Measurements from ENCODE around the gene KCNH8.

KCNH8 gene

GRCh38 chr3:19342389-19342788, 194.1 kb downstream of the KCNH8 start:
- Histone ChIP-seq H2BK5ac (ENCODE audit: low read length) (no peak overlapping the region), H3K27ac (replicated peaks; ENCODE audit: low read length) (no peak overlapping the region), H3K4me1 (ENCODE audit: control insufficient read depth in 2 of 2, insufficient read depth in 1 of 2, low read depth in 1 of 2, low read length in 2 of 2) (no peaks in the 10 kb centered on the region), H2AK5ac (ENCODE audit: low read depth, low read length) (no peak overlapping the region), H2BK15ac (ENCODE audit: low read length) (no peak overlapping the region), H4K91ac (ENCODE audit: low read depth, low read length, poor library complexity) (no peak overlapping the region), H3K18ac (ENCODE audit: low read length) (no peak overlapping the region), H3K4me2 (ENCODE audit: insufficient read depth, low read length, poor library complexity, severe bottlenecking) (no peak overlapping the region), H3K9ac (ENCODE audit: low read depth, low read length, poor library complexity) (no peak overlapping the region), H2AFZ (ENCODE audit: low read length) (no peak overlapping the region), H2BK120ac (ENCODE audit: low read depth, low read length) (no peak overlapping the region), H3K14ac (ENCODE audit: low read length) (no peak overlapping the region), H3K79me1 (ENCODE audit: low read depth, low read length) (no peaks in the 10 kb centered on the region), H4K8ac (ENCODE audit: low read depth, low read length) (no peak overlapping the region), H3K23ac (ENCODE audit: low read depth, low read length, poor library complexity) (no peak overlapping the region), H3K36me3 (replicated peaks in 1 of 2; ENCODE audit: control insufficient read depth in 2 of 2, insufficient read depth in 2 of 2, low read length in 2 of 2) (no peaks in the 10 kb centered on the region), H3K9me3 (replicated peaks in 1 of 2; ENCODE audit: control insufficient read depth in 2 of 2, insufficient read depth in 1 of 2, low read depth in 1 of 2, low read length in 2 of 2) (no peaks in the 10 kb centered on the region), H3K27me3 (ENCODE audit: control insufficient read depth in 3 of 3, insufficient read depth in 3 of 3, low read depth in 1 of 3, low read length in 3 of 3) (no peaks in the 10 kb centered on the region), H2BK12ac (ENCODE audit: low read length) (no peak overlapping the region), H3K4me3 (ENCODE audit: low read length in 2 of 2) (no peak overlapping the region), H3K4ac (ENCODE audit: low read length) (no peak overlapping the region)
- DNase-seq (ENCODE audit: low spot score), result no peak
- no CpG with 5 or more reads among the region's 5 CpGs for WGBS, 2 donors (ENCODE audit: extremely low coverage in 2 of 2, insufficient read length in 2 of 2, insufficient replicate concordance in 1 of 2)

DNA sequence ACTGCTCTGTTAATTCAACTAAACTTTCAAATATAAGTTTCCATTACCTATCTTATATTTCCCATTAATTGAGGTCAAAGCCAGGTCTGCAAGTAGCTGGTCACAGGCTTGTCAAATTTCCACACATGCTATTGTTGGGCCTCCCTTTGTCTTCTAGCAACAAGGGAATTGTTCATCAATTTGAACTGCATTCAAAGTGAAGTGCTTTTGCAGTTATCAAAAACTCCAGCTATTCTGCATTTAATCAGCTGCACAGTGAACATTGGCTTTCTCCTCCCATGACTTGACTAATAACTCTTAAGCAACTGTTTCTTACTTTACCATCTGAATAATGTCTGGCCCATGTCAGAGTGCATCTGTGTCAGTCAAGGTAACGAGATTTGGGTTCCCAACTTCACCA, 198.4 kb downstream of the KCNH8 start:
- Histone ChIP-seq H4K8ac (ENCODE audit: low read depth, low read length) (no peak overlapping the region), H2AFZ (ENCODE audit: low read length) (no peak overlapping the region), H2BK5ac (ENCODE audit: low read length) (no peak overlapping the region), H3K9ac (ENCODE audit: low read depth, low read length, poor library complexity) (no peak overlapping the region), H3K27ac (replicated peaks; ENCODE audit: low read length) (no peak overlapping the region), H3K23ac (ENCODE audit: low read depth, low read length, poor library complexity) (no peak overlapping the region), H3K9me3 (replicated peaks in 1 of 2; ENCODE audit: control insufficient read depth in 2 of 2, insufficient read depth in 1 of 2, low read depth in 1 of 2, low read length in 2 of 2) (no peaks in the 10 kb centered on the region), H2BK15ac (ENCODE audit: low read length) (no peak overlapping the region), H3K14ac (ENCODE audit: low read length) (no peak overlapping the region), H3K36me3 (replicated peaks in 1 of 2; ENCODE audit: control insufficient read depth in 2 of 2, insufficient read depth in 2 of 2, low read length in 2 of 2) (no peaks in the 10 kb centered on the region), H2BK120ac (ENCODE audit: low read depth, low read length) (no peak overlapping the region), H3K4me3 (ENCODE audit: low read length in 2 of 2) (no peak overlapping the region), H2AK5ac (ENCODE audit: low read depth, low read length) (no peak overlapping the region), H3K4me2 (ENCODE audit: insufficient read depth, low read length, poor library complexity, severe bottlenecking) (no peak overlapping the region), H2BK12ac (ENCODE audit: low read length) (no peak overlapping the region), H3K4ac (ENCODE audit: low read length) (no peak overlapping the region), H3K18ac (ENCODE audit: low read length) (no peak overlapping the region), H3K27me3 (ENCODE audit: control insufficient read depth in 3 of 3, insufficient read depth in 3 of 3, low read depth in 1 of 3, low read length in 3 of 3) (no peaks in the 10 kb centered on the region), H3K79me1 (ENCODE audit: low read depth, low read length) (no peaks in the 10 kb centered on the region), H4K91ac (ENCODE audit: low read depth, low read length, poor library complexity) (no peak overlapping the region), H3K4me1 (ENCODE audit: control insufficient read depth in 2 of 2, insufficient read depth in 1 of 2, low read depth in 1 of 2, low read length in 2 of 2) (no peaks in the 10 kb centered on the region)
- no CpG with 5 or more reads among the region's 1 CpG for WGBS, 2 donors (ENCODE audit: extremely low coverage in 2 of 2, insufficient read length in 2 of 2, insufficient replicate concordance in 1 of 2)
- no peak for DNase-seq (ENCODE audit: low spot score)

DNA sequence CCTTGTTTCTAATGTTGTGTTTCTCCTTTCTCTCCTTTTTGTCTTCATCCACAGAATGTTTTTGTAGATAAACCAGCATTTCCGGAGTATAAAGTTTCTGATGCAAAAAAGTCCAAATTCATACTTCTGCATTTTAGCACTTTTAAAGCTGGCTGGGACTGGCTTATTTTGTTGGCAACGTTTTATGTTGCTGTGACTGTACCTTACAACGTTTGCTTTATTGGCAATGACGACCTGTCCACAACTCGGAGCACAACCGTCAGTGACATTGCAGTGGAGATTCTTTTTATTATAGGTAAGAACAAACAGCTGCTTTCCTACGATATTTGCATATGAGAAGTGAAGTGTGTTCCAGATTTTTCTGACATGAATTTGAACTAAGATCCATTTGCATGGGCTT, 199.4 kb downstream of the KCNH8 start:
- Histone ChIP-seq H3K36me3 (replicated peaks in 1 of 2; ENCODE audit: control insufficient read depth in 2 of 2, insufficient read depth in 2 of 2, low read length in 2 of 2) (no peaks in the 10 kb centered on the region), H3K27me3 (ENCODE audit: control insufficient read depth in 3 of 3, insufficient read depth in 3 of 3, low read depth in 1 of 3, low read length in 3 of 3) (no peaks in the 10 kb centered on the region), H3K4me3 (ENCODE audit: low read length in 2 of 2) (no peak overlapping the region), H3K4me2 (ENCODE audit: insufficient read depth, low read length, poor library complexity, severe bottlenecking) (no peak overlapping the region), H2BK12ac (ENCODE audit: low read length) (no peak overlapping the region), H4K8ac (ENCODE audit: low read depth, low read length) (no peak overlapping the region), H4K91ac (ENCODE audit: low read depth, low read length, poor library complexity) (no peak overlapping the region), H3K23ac (ENCODE audit: low read depth, low read length, poor library complexity) (no peak overlapping the region), H3K4me1 (ENCODE audit: control insufficient read depth in 2 of 2, insufficient read depth in 1 of 2, low read depth in 1 of 2, low read length in 2 of 2) (no peaks in the 10 kb centered on the region), H3K79me1 (ENCODE audit: low read depth, low read length) (no peaks in the 10 kb centered on the region), H2BK5ac (ENCODE audit: low read length) (no peak overlapping the region), H3K27ac (replicated peaks; ENCODE audit: low read length) (no peak overlapping the region), H2BK120ac (ENCODE audit: low read depth, low read length) (no peak overlapping the region), H2AK5ac (ENCODE audit: low read depth, low read length) (no peak overlapping the region), H3K9ac (ENCODE audit: low read depth, low read length, poor library complexity) (no peak overlapping the region), H3K4ac (ENCODE audit: low read length) (no peak overlapping the region), H3K18ac (ENCODE audit: low read length) (no peak overlapping the region), H3K9me3 (replicated peaks in 1 of 2; ENCODE audit: control insufficient read depth in 2 of 2, insufficient read depth in 1 of 2, low read depth in 1 of 2, low read length in 2 of 2) (no peaks in the 10 kb centered on the region), H2AFZ (ENCODE audit: low read length) (no peak overlapping the region), H2BK15ac (ENCODE audit: low read length) (no peak overlapping the region), H3K14ac (ENCODE audit: low read length) (no peak overlapping the region)
- DNase-seq (ENCODE audit: low spot score), result no peak
- WGBS, 2 donors (ENCODE audit: extremely low coverage in 2 of 2, insufficient read length in 2 of 2, insufficient replicate concordance in 1 of 2), result no CpG with 5 or more reads among the region's 7 CpGs

- no CpG with 5 or more reads among the region's 2 CpGs for WGBS, 2 donors (ENCODE audit: extremely low coverage in 2 of 2, insufficient read length in 2 of 2, insufficient replicate concordance in 1 of 2)
- Histone ChIP-seq H3K79me1 (ENCODE audit: low read depth, low read length) (no peaks in the 10 kb centered on the region), H4K91ac (ENCODE audit: low read depth, low read length, poor library complexity) (no peak overlapping the region), H3K4me3 (ENCODE audit: low read length in 2 of 2) (no peak overlapping the region), H4K8ac (ENCODE audit: low read depth, low read length) (no peak overlapping the region), H3K27me3 (ENCODE audit: control insufficient read depth in 3 of 3, insufficient read depth in 3 of 3, low read depth in 1 of 3, low read length in 3 of 3) (no peaks in the 10 kb centered on the region), H2BK120ac (ENCODE audit: low read depth, low read length) (no peak overlapping the region), H3K4me1 (ENCODE audit: control insufficient read depth in 2 of 2, insufficient read depth in 1 of 2, low read depth in 1 of 2, low read length in 2 of 2) (no peaks in the 10 kb centered on the region), H3K14ac (ENCODE audit: low read length) (no peak overlapping the region), H3K27ac (replicated peaks; ENCODE audit: low read length) (no peak overlapping the region), H3K23ac (ENCODE audit: low read depth, low read length, poor library complexity) (no peak overlapping the region), H2BK15ac (ENCODE audit: low read length) (no peak overlapping the region), H3K4me2 (ENCODE audit: insufficient read depth, low read length, poor library complexity, severe bottlenecking) (no peak overlapping the region), H3K18ac (ENCODE audit: low read length) (no peak overlapping the region), H3K9ac (ENCODE audit: low read depth, low read length, poor library complexity) (no peak overlapping the region), H2AFZ (ENCODE audit: low read length) (no peak overlapping the region), H3K36me3 (replicated peaks in 1 of 2; ENCODE audit: control insufficient read depth in 2 of 2, insufficient read depth in 2 of 2, low read length in 2 of 2) (no peaks in the 10 kb centered on the region), H2BK5ac (ENCODE audit: low read length) (no peak overlapping the region), H2BK12ac (ENCODE audit: low read length) (no peak overlapping the region), H3K9me3 (replicated peaks in 1 of 2; ENCODE audit: control insufficient read depth in 2 of 2, insufficient read depth in 1 of 2, low read depth in 1 of 2, low read length in 2 of 2) (no peaks in the 10 kb centered on the region), H2AK5ac (ENCODE audit: low read depth, low read length) (no peak overlapping the region), H3K4ac (ENCODE audit: low read length) (no peak overlapping the region)
- no peak for DNase-seq (ENCODE audit: low spot score)
Measured at GRCh38 chr3:19348500-19348899, 200.2 kb downstream of the KCNH8 start.
